T-cell (primary cell): Measurements from ENCODE around the gene NEK7. TPM values are rescaled to one million over a fixed set of nuclear protein-coding genes. Genes with fewer than 3 reads are reported as not detected.
"Not testable (repeated sequence)": the region's sequence is repeated elsewhere in the genome, so short reads cannot be mapped to it uniquely, and the experiment has no call there.

Source experiments
- ATAC-seq, 4 experiments: fragments of 200-7000 bp in 3 of 4; fragments of 150-1000 bp in 1 of 4; cut with Tn5 transposase; replicated peaks in 1 of 4; 1 replicate in 3 of 4; 2 replicates in 1 of 4; pipeline ENCODE4 v1.10.0; 2021; ENCODE audit warnings: moderate library complexity in 3 of 4, mild to moderate bottlenecking in 2 of 4, moderate number of reproducible peaks in 1 of 4
- CTCF ChIA-PET, 2 donors: fragments of 300-600 bp; sonication (Branson Sonifier 250); formaldehyde crosslinking; loops; one replicate each; lab custom pipeline; 2022; ENCODE audit warnings: antibody characterized with exemption in 2 of 2; lab: Charles Lee
- POLR2A ChIA-PET, 2 donors: fragments of 300-600 bp; sonication (Branson Sonifier 250); formaldehyde crosslinking; loops; one replicate each; lab custom pipeline; 2022; ENCODE audit warnings: antibody characterized with exemption in 2 of 2; lab: Charles Lee
- DNase-seq, 35 experiments: peaks; one replicate each; pipeline versions ENCODE4 v3.0.0 to v3.0.0-alpha.2; 2013 to 2023
- H3K27ac ChIP-seq: one replicate; pipeline ENCODE4 v1.5.1; 2013; ENCODE audit warnings: low read length
- H3K27me3 ChIP-seq, 2 experiments: replicated peaks in 1 of 2; 1 replicate in 1 of 2; 2 replicates in 1 of 2; pipeline versions ENCODE4 v1.6.1 to v1.7.0; 2013; ENCODE audit warnings: low read length in 1 of 2, mixed read lengths in 1 of 2; ENCODE audit not compliant: control insufficient read depth in 2 of 2, insufficient read depth in 2 of 2; ENCODE audit errors: extremely low read depth in 1 of 2
- H3K36me3 ChIP-seq, 2 donors: 1 replicate in 1 of 2; 2 replicates in 1 of 2; pipeline versions ENCODE4 v1.6.1 to v1.7.0; 2013; ENCODE audit warnings: low read length in 1 of 2; ENCODE audit not compliant: control insufficient read depth in 2 of 2, insufficient read depth in 1 of 2; ENCODE audit errors: extremely low read depth in 1 of 2
- H3K4me1 ChIP-seq, 2 experiments: 1 replicate in 1 of 2; 2 replicates in 1 of 2; pipeline versions ENCODE4 v1.6.1 to v1.7.0; 2013; ENCODE audit warnings: low read length in 2 of 2, mixed read lengths in 1 of 2; ENCODE audit not compliant: insufficient read depth in 2 of 2, control insufficient read depth in 1 of 2; ENCODE audit errors: extremely low read depth in 1 of 2
- H3K4me3 ChIP-seq, 2 donors: 1 replicate in 1 of 2; 2 replicates in 1 of 2; pipeline versions ENCODE4 v1.5.1 to v1.7.0; 2013; ENCODE audit warnings: mild to moderate bottlenecking in 2 of 2, low read length in 1 of 2, moderate library complexity in 1 of 2; ENCODE audit not compliant: control insufficient read depth in 1 of 2; ENCODE audit errors: extremely low read depth in 1 of 2
- H3K9me3 ChIP-seq: 2 replicates; pipeline ENCODE4 v1.7.0; 2013
- H3K27ac Mint-ChIP-seq, 2 donors: one replicate each; pipeline ENCODE4 v1.8.0; 2020 to 2021; ENCODE audit warnings: mild to moderate bottlenecking in 2 of 2, mixed read lengths in 2 of 2
- H3K27me3 Mint-ChIP-seq, 2 donors: one replicate each; pipeline ENCODE4 v1.8.0; 2021 to 2022; ENCODE audit warnings: mixed read lengths in 2 of 2
- H3K36me3 Mint-ChIP-seq: one replicate; pipeline ENCODE4 v1.8.0; 2021; ENCODE audit warnings: mixed read lengths
- H3K4me1 Mint-ChIP-seq, 3 donors: one replicate each; pipeline ENCODE4 v1.8.0; 2020 to 2022; ENCODE audit warnings: mixed read lengths in 3 of 3, mild to moderate bottlenecking in 1 of 3
- H3K4me3 Mint-ChIP-seq, 3 donors: one replicate each; pipeline ENCODE4 v1.8.0; 2020 to 2022; ENCODE audit warnings: mild to moderate bottlenecking in 3 of 3, mixed read lengths in 3 of 3, moderate library complexity in 3 of 3
- H3K9me3 Mint-ChIP-seq, 3 donors: one replicate each; pipeline ENCODE4 v1.8.0; 2020 to 2022; ENCODE audit warnings: mixed read lengths in 3 of 3
- WGBS: methylation state at CpG from one replicate; pipeline ENCODE4 v1.1.5; 2013; ENCODE audit warnings: missing lambda C conversion rate; ENCODE audit not compliant: insufficient coverage; 5-methylcytosine and 5-hydroxymethylcytosine counted together
- total RNA-seq, 35 experiments: library from RNA in 6 of 35; stranded (reverse) in 6 of 35; fragments of 120-200 nt in 1 of 35; gene quantifications; one replicate each; pipeline versions ENCODE4 v1.2.1 to v1.2.4 and lab custom pipeline; 2013 to 2026

Gene NEK7
- total RNA-seq, 5 donors from 2014 or later (not counting 1 experiment from before 2014, with no cell fraction given) = 31.8 to 75.4 (median 69.9) TPM

DNA sequence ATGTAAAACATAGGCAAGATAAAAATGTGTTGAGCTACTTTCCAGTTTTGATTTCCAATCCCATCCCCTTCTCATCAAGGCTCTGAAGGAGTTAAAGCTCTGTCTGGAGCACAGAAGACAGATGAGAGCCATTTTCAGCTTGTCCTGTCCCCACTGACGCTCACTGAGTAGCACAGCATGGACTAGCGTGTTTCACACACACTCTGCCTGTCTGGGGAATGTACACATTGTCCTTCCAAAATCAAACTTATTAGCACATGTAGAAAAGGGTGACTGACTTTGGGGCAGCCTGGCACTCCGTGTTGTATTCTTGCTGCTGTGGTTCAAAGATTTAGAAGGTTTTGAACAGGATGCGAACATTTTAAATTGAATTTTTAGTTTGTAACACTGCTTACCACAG, 139.2 kb downstream of the NEK7 start:
- no peak overlapping the region for H3K4me3 Mint-ChIP-seq
- H3K27me3 Mint-ChIP-seq = no peaks in the 10 kb centered on the region
- Histone ChIP-seq H3K27me3 (no peaks in the 10 kb centered on the region), H3K4me3 (no peak overlapping the region), H3K9me3 (no peaks in the 10 kb centered on the region), H3K27ac (no peak overlapping the region), H3K36me3 (peaks cover 8 to 25% of the 10 kb centered on the region in 2 donors), H3K4me1 (no peaks in the 10 kb centered on the region)
- no peaks in the 10 kb centered on the region for H3K9me3 Mint-ChIP-seq
- H3K4me1 Mint-ChIP-seq = peaks cover 6 to 14% (median 7%) of the 10 kb centered on the region in 3 donors
- POLR2A ChIA-PET = no interaction called here
- H3K27ac Mint-ChIP-seq = no peak overlapping the region
- H3K36me3 Mint-ChIP-seq = peaks cover 58% of the 10 kb centered on the region
- CTCF ChIA-PET = no interaction called here
- DNase-seq (no peak), ATAC-seq (no peak)
- WGBS = no CpG with 5 or more reads among the region's 4 CpGs

DNA sequence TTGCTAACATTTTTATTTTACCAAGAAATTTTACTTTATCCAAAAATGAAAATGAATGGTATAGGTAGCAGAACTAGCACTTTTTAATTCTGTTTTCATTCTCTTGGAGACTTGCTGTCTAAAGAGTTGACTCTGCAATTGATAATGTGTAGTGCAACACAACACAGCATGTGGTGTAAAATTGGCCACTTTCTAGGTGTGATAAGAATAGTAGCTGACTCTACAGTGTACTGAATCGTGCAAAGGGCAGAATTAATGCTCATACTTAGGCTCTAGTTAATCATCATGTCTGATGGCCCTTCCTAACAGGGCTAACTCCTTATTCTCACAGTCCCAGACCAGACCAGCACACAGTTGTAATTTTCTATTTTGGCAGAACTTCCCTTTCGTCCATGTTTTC, 140.5 kb downstream of the NEK7 start:
- peaks cover 2 to 8% (median 6%) of the 10 kb centered on the region in 3 donors for H3K4me1 Mint-ChIP-seq
- no peak for ATAC-seq
- ChIA-PET CTCF (no interaction called here), POLR2A (no interaction called here)
- no peak for DNase-seq
- no peak overlapping the region for H3K4me3 Mint-ChIP-seq
- peaks cover 10 to 25% of the 10 kb centered on the region in 2 donors for H3K36me3 ChIP-seq
- H3K9me3 Mint-ChIP-seq = no peaks in the 10 kb centered on the region
- H3K27ac Mint-ChIP-seq = no peak overlapping the region
- no peaks in the 10 kb centered on the region for H3K27me3 ChIP-seq
- no peaks in the 10 kb centered on the region for H3K27me3 Mint-ChIP-seq
- H3K36me3 Mint-ChIP-seq = peaks cover 57% of the 10 kb centered on the region
- WGBS = no CpG with 5 or more reads among the region's 2 CpGs
- H3K9me3 ChIP-seq = no peaks in the 10 kb centered on the region
- H3K4me3 ChIP-seq = no peak overlapping the region
- no peaks in the 10 kb centered on the region for H3K4me1 ChIP-seq
- no peak overlapping the region for H3K27ac ChIP-seq

DNA sequence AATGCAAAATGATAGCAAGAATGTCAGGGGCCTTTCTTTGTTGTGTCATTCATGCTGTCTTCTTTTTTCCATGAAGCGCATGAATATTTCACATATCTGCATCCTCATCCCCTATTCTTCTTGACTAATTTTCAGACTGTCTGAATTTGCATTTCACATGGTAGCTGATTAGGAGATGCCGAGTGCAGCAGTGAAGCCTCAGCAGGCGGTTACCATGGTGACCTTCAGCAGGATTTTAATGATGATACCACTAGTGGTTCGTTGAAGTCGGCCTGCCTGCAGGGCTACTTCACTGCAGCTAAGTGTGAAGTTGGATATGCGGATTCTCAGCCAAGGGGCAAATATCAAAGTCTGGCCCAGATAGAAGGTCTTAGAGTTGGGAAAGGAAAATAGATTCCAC, 141.8 kb downstream of the NEK7 start:
- H3K4me3 Mint-ChIP-seq = no peak overlapping the region
- H3K36me3 Mint-ChIP-seq = peaks cover 55% of the 10 kb centered on the region
- Histone ChIP-seq H3K4me1 (no peaks in the 10 kb centered on the region), H3K36me3 (peaks cover 10 to 25% of the 10 kb centered on the region in 2 donors), H3K27ac (no peak overlapping the region), H3K9me3 (no peaks in the 10 kb centered on the region), H3K27me3 (no peaks in the 10 kb centered on the region), H3K4me3 (no peak overlapping the region)
- POLR2A ChIA-PET = no interaction called here
- DNase-seq (no peak), ATAC-seq (no peak)
- CTCF ChIA-PET = no interaction called here
- peaks cover 4 to 8% (median 6%) of the 10 kb centered on the region in 3 donors for H3K4me1 Mint-ChIP-seq
- H3K9me3 Mint-ChIP-seq = no peaks in the 10 kb centered on the region
- no peaks in the 10 kb centered on the region for H3K27me3 Mint-ChIP-seq
- no peak overlapping the region for H3K27ac Mint-ChIP-seq
- WGBS = 88% methylated on average over 4 of the region's 6 CpGs

DNA sequence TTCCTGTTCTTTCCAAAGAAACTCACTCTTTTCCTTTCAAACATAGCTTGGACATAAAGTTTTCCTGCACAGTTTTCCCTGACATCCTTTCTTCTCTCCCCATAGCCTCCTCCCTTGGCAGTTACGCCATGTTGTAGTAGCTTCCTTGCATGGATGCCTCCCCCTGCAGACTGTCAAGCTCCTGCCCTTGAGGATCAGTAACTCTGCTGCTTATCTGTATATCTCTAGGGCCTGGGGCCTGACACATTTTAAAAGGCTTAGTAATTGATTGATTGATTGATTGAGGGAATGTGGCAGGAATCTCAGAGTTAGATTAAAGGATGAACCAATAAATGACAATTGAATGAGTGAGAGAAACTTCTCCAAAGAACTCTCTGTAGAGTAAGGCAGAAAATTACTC, 143.7 kb downstream of the NEK7 start:
- Histone ChIP-seq H3K36me3 (peaks cover 10 to 23% of the 10 kb centered on the region in 2 donors), H3K27ac (no peak overlapping the region), H3K9me3 (no peaks in the 10 kb centered on the region), H3K4me3 (no peak overlapping the region), H3K4me1 (no peaks in the 10 kb centered on the region), H3K27me3 (no peaks in the 10 kb centered on the region)
- WGBS = no CpG with 5 or more reads among the region's 1 CpG
- peaks cover 51% of the 10 kb centered on the region for H3K36me3 Mint-ChIP-seq
- ATAC-seq (no peak), DNase-seq (no peak)
- no peak overlapping the region for H3K4me3 Mint-ChIP-seq
- ChIA-PET CTCF (interaction anchor here in 1 of 2 donors (1.2 kb wide), 1 partner anchor 17 kb away, joined by 3 read pairs; no protein-coding TSS in a partner anchor), POLR2A (no interaction called here)
- H3K9me3 Mint-ChIP-seq = no peaks in the 10 kb centered on the region
- H3K27me3 Mint-ChIP-seq = no peaks in the 10 kb centered on the region
- H3K4me1 Mint-ChIP-seq = peaks cover 4 to 6% (median 4%) of the 10 kb centered on the region in 3 donors
- no peak overlapping the region for H3K27ac Mint-ChIP-seq

DNA sequence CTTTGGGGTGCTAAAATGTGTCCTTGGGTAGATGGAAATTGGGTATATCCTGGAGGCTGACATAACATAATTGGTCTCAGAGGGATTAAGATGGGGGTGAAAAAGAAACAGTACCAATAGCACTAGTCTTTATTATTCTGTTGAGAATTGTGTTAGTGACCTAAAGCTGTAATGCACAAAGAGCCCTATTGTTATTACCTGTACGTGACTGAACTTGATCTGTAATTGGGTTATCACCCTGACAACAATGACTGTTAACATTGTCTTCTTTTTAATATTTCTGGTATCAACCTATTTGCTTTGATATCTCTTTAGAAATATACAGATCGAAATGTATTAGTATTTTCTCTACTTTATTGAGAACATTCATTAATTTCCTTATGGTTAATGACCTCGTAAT, 147.6 kb downstream of the NEK7 start:
- ATAC-seq (no peak), DNase-seq (no peak)
- no peaks in the 10 kb centered on the region for H3K4me1 ChIP-seq
- H3K27me3 Mint-ChIP-seq = no peaks in the 10 kb centered on the region
- WGBS = no CpG with 5 or more reads among the region's 3 CpGs
- no peak overlapping the region for H3K27ac ChIP-seq
- POLR2A ChIA-PET = no interaction called here
- H3K36me3 ChIP-seq = peaks cover 7 to 10% of the 10 kb centered on the region in 2 donors
- H3K27me3 ChIP-seq = no peaks in the 10 kb centered on the region
- H3K36me3 Mint-ChIP-seq = peaks cover 53% of the 10 kb centered on the region
- CTCF ChIA-PET = no interaction called here
- no peak overlapping the region for H3K4me3 Mint-ChIP-seq
- H3K9me3 Mint-ChIP-seq = peaks cover 0 to 8% (median 0%) of the 10 kb centered on the region in 3 donors
- H3K27ac Mint-ChIP-seq = no peak overlapping the region
- no peak overlapping the region for H3K4me3 ChIP-seq
- H3K4me1 Mint-ChIP-seq = peaks cover 0 to 5% (median 3%) of the 10 kb centered on the region in 3 donors
- no peaks in the 10 kb centered on the region for H3K9me3 ChIP-seq

DNA sequence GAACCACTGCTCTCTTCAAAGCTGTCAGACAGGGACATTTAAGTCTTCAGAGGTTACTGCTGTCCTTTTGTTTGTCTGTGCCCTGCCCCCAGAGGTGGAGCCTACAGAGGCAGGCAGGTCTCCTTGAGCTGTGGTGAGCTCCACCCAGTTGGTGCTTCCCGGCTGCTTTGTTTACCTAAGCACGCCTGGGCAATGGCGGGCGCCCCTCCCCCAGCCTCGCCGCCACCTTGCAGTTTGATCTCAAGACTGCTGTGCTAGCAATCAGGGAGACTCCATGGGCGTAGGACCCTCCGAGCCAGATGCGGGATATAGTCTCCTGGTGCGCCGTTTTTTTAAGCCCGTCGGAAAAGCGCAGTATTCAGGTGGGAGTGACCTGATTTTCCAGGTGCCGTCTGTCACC, 158.0 kb downstream of the NEK7 start:
- Mint-ChIP-seq H3K4me1 (peaks cover 23 to 28% (median 26%) of the 10 kb centered on the region in 3 donors), H3K36me3 (peaks cover 56% of the 10 kb centered on the region)
- WGBS = 98% methylated on average over 14 of the region's 15 CpGs
- H3K9me3 ChIP-seq, H3K27me3 ChIP-seq, CTCF ChIA-PET, H3K27ac ChIP-seq, H3K27me3 Mint-ChIP-seq, ATAC-seq, POLR2A ChIA-PET, H3K9me3 Mint-ChIP-seq, H3K4me3 ChIP-seq, H3K4me1 ChIP-seq, H3K4me3 Mint-ChIP-seq, H3K27ac Mint-ChIP-seq, DNase-seq: not testable (repeated sequence)
- peaks cover 0 to 14% of the 10 kb centered on the region in 2 donors for H3K36me3 ChIP-seq

DNA sequence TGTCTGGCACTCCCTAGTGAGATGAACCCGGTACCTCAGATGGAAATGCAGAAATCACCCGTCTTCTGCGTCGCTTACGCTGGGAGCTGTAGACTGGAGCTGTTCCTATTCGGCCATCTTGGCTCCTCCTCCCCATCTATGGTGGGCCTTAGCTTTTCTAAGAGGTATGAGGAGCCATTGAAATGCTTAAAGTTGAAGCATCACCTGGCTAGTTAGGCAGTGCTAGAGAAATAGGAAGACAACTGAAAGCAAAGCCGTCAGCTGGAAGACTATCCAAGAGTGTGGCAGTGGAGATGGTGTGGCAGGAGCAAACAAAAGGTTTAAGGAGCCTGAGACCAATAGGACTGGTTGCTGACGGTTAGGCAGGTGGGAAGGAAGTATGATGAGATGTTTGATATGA, 158.5 kb downstream of the NEK7 start:
- 94% methylated on average over 1 of the region's 8 CpGs for WGBS
- H3K27me3 Mint-ChIP-seq, CTCF ChIA-PET, DNase-seq, H3K27me3 ChIP-seq, H3K27ac ChIP-seq, H3K27ac Mint-ChIP-seq, POLR2A ChIA-PET, H3K9me3 Mint-ChIP-seq, H3K4me1 ChIP-seq, H3K9me3 ChIP-seq, H3K4me3 ChIP-seq, ATAC-seq, H3K4me3 Mint-ChIP-seq: not testable (repeated sequence)
- Mint-ChIP-seq H3K36me3 (peaks cover 51% of the 10 kb centered on the region), H3K4me1 (peaks cover 23 to 28% (median 26%) of the 10 kb centered on the region in 3 donors)
- H3K36me3 ChIP-seq = peaks cover 0 to 16% of the 10 kb centered on the region in 2 donors
